GM18858 (cell line): ENCODE results near the gene RASGRF2.

Source experiments
- ATAC-seq: cut with Tn5 transposase; IDR thresholded peaks from one replicate; pipeline ENCODE4 v1.9.1; 2021; ENCODE audit not compliant: unreplicated experiment

Gene RASGRF2

GRCh38 chr5:81165493-81166119, 205.4 kb downstream of the RASGRF2 start:
- ATAC-seq = peak; percentile 61

- ATAC-seq = no peak
These were observed 206.3 kb downstream of the RASGRF2 start for GRCh38 chr5:81166430-81166829.

- ATAC-seq = no peak
These were observed 206.9 kb downstream of the RASGRF2 start for GRCh38 chr5:81167078-81167477.

- no peak for ATAC-seq
These were observed 207.4 kb downstream of the RASGRF2 start for GRCh38 chr5:81167544-81167943.

- no peak for ATAC-seq
These were observed 209.8 kb downstream of the RASGRF2 start for GRCh38 chr5:81169924-81170323.

- no peak for ATAC-seq
These were observed 211.6 kb downstream of the RASGRF2 start for GRCh38 chr5:81171769-81172168.

- ATAC-seq = no peak
These were observed 212.5 kb downstream of the RASGRF2 start for GRCh38 chr5:81172710-81173109.

GRCh38 chr5:81177061-81177460, 216.9 kb downstream of the RASGRF2 start:
- ATAC-seq = no peak

- ATAC-seq = no peak
These were observed 219.8 kb downstream of the RASGRF2 start for GRCh38 chr5:81179959-81180358.

- ATAC-seq = no peak
These were observed 220.8 kb downstream of the RASGRF2 start for GRCh38 chr5:81180780-81181460.

GRCh38 chr5:81181576-81182316, 221.6 kb downstream of the RASGRF2 start:
- ATAC-seq = no peak

- no peak for ATAC-seq
These were observed 222.5 kb downstream of the RASGRF2 start for GRCh38 chr5:81182396-81183390.

GRCh38 chr5:81183811-81184748, 223.9 kb downstream of the RASGRF2 start:
- ATAC-seq = no peak

GRCh38 chr5:81184749-81185110, 224.6 kb downstream of the RASGRF2 start:
- no peak for ATAC-seq

- ATAC-seq = no peak
These were observed 227.7 kb downstream of the RASGRF2 start for GRCh38 chr5:81187885-81188284.

GRCh38 chr5:81188962-81189361, 228.8 kb downstream of the RASGRF2 start:
- ATAC-seq = no peak

- ATAC-seq = no peak
These were observed 229.8 kb downstream of the RASGRF2 start for GRCh38 chr5:81189875-81190498.

GRCh38 chr5:81191726-81192372, 231.7 kb downstream of the RASGRF2 start:
- no peak for ATAC-seq

- ATAC-seq = no peak
These were observed 232.2 kb downstream of the RASGRF2 start for GRCh38 chr5:81192373-81192750.
